GM10266 (cell line): ENCODE results near the gene TRIM46.

Experiments
- DNase-seq: peaks from one replicate; pipeline ENCODE4 v3.0.0; 2012; ENCODE audit errors: extremely low spot score
- TF ChIP-seq, protein P1 (sequence below): IDR thresholded peaks from 2 replicates; pipeline ENCODE4 v1.5.1; 2012; ENCODE audit warnings: mild to moderate bottlenecking, low read depth; ENCODE audit not compliant: control insufficient read depth, insufficient read depth; ENCODE audit errors: missing control alignments

Gene TRIM46

DNA sequence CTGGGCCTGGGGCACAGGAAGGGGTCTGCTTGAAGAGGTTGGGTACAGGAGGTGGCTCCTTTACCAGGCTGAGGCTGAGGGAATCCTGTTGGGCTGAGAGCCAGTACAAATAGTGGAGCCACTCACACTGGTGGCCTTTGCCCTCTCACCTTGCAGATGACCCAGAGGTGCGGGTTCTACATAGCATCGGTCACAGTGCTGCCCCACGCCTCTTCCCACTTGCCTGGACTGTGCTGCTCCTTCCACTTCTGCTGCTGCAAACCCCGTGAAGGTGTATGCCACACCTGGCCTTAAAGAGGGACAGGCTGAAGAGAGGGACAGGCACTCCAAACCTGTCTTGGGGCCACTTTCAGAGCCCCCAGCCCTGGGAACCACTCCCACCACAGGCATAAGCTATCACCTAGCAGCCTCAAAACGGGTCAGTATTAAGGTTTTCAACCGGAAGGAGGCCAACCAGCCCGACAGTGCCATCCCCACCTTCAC lies 39.8 kb upstream of the TRIM46 start:
- TF ChIP-seq, protein P1, sequence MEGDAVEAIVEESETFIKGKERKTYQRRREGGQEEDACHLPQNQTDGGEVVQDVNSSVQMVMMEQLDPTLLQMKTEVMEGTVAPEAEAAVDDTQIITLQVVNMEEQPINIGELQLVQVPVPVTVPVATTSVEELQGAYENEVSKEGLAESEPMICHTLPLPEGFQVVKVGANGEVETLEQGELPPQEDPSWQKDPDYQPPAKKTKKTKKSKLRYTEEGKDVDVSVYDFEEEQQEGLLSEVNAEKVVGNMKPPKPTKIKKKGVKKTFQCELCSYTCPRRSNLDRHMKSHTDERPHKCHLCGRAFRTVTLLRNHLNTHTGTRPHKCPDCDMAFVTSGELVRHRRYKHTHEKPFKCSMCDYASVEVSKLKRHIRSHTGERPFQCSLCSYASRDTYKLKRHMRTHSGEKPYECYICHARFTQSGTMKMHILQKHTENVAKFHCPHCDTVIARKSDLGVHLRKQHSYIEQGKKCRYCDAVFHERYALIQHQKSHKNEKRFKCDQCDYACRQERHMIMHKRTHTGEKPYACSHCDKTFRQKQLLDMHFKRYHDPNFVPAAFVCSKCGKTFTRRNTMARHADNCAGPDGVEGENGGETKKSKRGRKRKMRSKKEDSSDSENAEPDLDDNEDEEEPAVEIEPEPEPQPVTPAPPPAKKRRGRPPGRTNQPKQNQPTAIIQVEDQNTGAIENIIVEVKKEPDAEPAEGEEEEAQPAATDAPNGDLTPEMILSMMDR = no peak
- no peak for DNase-seq

DNA sequence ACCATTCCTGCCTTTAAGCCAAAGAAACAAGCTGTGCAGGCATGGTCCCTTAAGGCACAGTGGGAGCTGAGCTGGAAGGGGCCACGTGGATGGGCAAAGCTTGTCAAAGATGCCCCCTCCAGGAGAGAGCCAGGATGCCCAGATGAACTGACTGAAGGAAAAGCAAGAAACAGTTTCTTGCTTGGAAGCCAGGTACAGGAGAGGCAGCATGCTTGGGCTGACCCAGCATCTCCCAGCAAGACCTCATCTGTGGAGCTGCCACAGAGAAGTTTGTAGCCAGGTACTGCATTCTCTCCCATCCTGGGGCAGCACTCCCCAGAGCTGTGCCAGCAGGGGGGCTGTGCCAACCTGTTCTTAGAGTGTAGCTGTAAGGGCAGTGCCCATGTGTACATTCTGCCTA lies 39.3 kb upstream of the TRIM46 start:
- TF ChIP-seq, protein P1 = no peak
- DNase-seq = no peak

DNA sequence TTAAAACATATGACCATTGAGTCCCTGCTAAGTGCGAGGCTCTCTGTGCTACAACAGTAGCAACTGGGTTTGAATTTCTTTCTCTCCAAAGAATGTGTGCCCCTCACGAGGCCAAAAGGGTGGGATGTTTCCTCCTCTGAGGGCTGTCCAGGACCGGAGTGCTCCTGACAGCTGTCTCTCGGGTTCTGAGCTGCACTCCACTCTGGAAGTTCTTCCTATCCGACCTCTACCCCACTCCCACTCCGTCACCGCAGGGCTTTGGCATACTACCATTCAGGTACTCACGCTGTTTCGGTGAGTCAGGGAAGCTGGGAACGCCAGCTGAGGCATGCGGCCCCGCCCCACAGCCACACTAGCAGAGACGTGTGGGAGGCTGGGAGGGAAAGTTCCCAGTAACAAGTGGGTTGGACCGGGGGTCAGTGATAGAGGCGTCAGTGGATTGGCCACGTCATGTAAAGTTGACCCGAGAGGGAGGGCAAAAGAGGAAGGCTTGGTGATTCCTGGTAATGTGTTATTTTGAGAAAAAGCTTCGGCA lies 38.7 kb upstream of the TRIM46 start:
- peak; percentile 73 for DNase-seq

DNA sequence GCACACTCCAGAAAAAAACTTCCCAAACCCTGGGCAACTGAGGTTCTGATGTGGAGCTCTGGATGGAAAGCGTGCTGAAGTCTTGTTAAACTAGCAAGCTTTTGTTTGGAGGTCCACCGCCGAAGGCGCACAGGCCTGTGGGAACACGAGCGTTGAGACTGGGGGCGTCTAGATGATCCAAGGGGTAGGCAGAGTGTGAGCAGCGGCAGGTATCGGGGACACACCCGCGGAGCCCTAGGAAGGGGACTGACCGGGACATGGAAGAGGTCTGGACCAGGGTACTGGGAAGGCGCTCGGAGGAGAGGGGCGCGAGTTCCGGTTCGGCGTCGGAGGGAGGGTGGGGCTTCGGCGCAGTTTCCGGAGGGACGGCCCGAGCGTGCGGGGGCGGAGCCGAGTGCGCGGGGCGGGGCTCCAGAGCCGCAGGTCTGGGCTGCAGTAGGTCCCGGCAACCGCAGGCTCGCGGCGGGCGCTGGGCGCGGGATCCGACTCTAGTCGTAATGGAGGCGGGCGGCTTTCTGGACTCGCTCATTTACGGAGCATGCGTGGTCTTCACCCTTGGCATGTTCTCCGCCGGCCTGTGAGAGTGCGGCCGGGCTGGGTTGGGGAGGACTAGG lies 38.1 kb upstream of the TRIM46 start, which contains the start of gene SLC50A1:
Gene SLC50A1 (plus strand): TSS at position 438 of the 614 bp plus-strand sequence. CDS start 60 bp downstream, at position 498.
- DNase-seq = peak; percentile 96
- TF ChIP-seq, protein P1 = no peak

More for the DNA sequence above, 38.7 kb upstream of the TRIM46 start:
- TF ChIP-seq, protein P1 = no peak

DNA sequence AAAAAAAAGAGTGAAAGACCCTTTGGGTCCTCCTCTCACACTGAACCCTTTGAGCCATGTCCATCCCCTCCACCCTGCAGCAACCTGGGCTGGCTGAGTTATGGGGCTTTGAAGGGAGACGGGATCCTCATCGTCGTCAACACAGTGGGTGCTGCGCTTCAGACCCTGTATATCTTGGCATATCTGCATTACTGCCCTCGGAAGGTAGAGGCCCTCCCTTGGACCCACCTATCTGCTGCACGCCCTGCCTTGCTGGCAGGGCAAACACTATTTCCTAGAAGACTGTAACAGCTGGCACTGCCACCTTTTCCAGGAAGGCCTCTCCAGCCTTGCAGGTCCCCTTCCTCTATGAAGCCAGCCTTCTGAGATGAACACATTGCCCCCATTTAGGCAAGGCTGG lies 36.9 kb upstream of the TRIM46 start:
- TF ChIP-seq, protein P1 = no peak
- no peak for DNase-seq

DNA sequence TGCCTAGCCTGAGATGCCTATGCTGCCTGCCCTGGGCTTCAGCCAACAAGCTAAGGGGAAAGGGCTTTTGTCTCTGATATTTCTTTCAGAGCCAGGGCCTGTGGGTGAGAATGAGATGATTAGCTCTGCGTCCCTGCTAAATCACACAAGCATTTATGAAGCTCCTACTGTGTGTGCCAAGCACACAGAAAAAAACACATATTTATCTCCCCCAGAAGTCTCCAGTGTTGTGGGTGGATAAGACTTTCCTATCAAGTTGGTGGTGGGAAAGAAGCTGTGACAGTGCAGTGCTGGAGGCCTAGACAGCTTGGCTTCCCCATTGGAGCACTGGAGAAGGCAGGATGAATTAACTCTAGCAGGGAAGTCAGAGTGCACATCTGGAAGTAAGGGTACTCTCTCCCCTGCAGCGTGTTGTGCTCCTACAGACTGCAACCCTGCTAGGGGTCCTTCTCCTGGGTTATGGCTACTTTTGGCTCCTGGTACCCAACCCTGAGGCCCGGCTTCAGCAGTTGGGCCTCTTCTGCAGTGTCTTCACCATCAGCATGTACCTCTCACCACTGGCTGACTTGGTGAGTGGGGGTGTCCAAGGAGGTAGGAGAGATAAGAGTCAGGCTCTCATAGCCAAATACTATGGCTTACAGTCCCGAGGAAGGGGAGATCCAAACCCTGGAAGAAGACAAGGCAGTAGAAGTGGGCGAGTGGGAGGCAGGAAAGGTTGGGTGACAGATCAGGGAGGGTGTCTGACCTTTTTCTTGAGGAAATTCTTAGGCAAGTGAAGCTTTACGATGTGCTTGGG lies 36.3 kb upstream of the TRIM46 start:
- TF ChIP-seq, protein P1 = no peak
- DNase-seq = no peak

DNA sequence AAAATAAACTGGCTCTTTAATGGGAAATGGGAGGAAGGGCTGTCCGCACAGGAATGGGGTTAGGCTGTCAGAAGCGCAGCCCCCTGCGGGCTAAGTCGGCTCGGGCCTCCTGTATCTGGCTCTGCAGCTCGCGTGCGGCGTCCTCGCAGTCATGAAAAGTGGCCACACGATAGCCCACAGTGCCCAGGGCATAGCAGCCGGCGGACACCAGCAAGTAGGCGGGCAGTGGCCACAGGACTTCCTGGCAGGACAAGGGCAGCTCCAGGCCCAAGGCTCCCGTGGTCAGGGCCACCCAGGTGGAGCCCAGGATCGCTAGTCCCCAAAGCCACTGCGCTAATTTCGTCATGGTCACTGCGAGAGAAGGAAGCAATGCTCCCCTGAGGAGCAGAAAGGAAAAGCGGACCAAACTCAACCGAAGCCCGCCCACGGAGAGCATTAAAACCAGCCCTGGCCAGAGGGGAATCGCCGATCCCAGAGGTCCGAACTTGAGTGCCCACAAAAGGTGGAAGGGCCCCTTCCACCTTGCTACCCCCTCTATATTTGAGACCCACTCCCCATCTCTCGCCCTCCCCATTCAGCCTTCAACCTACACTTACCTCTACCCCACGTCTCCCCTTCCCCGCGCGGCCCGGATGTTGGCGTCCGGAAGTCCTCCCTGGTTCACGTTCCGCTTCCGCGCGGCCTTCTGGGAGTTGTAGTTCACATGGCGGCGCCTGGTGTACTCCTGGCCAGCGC lies 33.6 kb upstream of the TRIM46 start, which contains the start of gene DPM3:
Gene DPM3 (minus strand): TSS at position 637 of the 735 bp plus-strand sequence. CDS start 291 bp downstream, at position 346.
- TF ChIP-seq, protein P1 = no peak
- peak; percentile 89 for DNase-seq
